HG03439 (cell line): ENCODE measurements around the gene PTPRN2.
"Not testable (repeated sequence)": the region's sequence is repeated elsewhere in the genome, so short reads cannot be mapped to it uniquely, and the experiment has no call there.

Source experiments
- ATAC-seq: cut with Tn5 transposase; IDR thresholded peaks from one replicate; pipeline ENCODE4 v1.9.1; 2021; ENCODE audit warnings: mild to moderate bottlenecking, moderate library complexity; ENCODE audit not compliant: unreplicated experiment

PTPRN2 gene

DNA sequence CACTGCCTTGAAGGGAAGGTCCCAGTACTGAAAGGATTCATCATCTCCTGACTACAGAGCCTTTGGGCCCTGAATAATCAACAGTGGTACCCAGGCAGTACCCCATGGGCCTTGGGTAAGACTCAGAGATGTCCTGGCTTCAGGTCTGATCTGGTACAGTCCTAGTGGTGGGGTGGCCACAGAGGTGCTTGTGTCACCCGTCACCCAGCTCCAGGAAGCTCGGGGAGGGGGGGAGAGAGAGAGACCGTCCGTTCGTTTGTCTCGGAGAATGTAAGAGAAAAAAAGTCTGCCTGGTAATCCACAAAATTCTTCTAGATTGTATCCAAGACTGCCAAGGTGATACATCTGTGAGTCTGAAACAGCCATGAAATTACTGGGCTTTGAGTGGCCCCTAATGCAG, 381.3 kb downstream of the PTPRN2 start:
- ATAC-seq = no peak

DNA sequence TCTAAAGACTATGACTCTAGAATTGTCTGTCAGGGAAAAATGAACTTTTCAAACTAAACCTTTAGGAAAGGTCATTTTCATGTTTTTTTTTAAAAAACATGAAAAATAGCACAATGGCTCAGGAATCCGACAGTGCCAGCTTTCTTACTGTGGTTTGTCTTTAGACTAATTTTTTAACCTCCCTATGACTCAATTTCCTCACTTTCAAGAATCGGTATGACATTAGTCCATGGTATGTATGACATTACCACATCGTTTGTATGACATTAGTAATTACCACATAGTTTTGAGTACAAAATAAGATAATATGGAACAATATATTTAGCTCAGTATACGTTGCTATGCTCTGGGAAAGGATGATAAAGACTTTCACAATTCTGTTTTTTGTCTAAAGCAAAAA, 383.2 kb downstream of the PTPRN2 start:
- no peak for ATAC-seq

DNA sequence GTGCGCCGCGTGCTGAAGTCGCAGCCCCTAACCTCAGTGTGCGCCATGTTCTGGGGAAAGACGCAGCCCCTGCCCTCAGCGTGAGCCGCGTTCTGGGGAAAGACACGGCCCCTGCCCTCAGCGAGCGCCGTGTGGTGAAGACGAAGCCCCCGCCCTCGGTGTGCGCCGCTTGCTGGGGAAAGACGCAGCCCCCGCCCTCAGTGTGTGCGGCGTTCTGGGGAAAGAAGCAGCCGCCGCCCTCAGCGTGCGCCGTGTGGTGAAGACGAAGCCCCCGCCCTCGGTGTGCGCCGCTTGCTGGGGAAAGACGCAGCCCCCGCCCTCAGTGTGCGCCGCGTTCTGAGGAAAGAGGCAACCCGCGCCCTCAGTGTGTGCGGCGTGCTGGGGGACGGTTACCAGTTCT, 383.7 kb downstream of the PTPRN2 start:
- ATAC-seq = not testable (repeated sequence)

DNA sequence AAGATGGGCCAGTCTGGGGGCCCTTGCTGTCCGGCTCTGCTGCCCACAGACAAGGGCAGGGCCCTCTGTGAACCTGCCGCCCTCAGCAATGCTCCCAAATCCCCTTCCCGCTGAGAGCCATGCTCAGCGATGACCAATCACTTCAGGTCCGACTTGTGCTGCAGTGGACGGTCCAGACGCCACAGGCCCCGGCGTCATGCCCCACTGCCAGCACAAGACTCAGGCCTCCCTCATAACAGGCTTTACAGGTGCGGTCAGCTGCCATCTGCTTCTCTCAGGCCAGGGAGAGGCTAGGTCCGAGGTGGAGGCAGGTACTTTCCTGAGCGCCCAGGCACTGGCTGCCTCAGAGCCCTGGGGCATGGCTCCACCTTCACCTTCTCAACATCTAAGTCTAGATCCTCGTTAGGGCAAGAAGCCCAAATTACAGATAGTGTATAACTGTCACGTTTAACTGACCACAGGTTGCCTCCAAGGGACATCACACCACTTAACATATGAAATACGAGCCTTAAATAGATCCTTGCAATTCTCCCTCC, 393.2 kb downstream of the PTPRN2 start:
- ATAC-seq = no peak

DNA sequence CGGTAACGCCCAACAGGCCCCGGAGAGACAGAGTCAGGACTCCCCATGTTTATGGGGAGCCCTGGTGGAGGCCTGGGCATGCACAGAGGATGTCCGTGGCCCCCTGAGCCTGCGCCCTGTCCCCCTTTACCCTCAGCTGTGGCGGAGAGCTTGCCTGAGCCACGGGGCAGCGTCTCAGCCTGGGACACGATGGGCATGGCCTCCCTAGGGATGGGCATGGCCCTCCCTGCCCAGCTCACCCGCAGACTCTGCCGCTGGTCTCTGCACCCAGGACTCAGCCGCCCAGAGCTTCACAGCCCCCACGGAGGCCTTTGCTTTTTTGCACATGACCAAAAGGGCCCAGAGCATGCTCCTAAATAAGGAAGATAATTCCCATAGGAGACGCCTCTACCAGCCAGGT, 394.2 kb downstream of the PTPRN2 start:
- no peak for ATAC-seq

DNA sequence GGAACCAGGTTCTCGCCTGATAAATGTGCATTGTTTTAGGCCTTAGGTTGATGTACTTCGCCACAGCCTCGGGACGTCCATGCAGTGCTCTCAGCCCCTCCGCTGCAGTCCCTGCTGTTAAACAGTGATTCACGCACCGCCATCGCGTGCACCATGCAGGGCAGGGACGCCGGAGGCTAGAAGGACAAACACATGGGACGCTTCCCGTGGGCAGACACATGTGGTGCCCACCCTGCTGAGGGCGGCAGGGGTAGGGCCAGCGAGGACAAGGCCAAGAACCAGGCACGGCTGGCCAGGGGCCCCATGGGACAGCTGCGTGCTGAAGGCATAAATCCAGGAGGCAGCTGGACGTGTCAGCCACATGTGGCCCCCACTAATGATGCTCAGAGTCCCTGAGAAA, 394.7 kb downstream of the PTPRN2 start:
- ATAC-seq = no peak

DNA sequence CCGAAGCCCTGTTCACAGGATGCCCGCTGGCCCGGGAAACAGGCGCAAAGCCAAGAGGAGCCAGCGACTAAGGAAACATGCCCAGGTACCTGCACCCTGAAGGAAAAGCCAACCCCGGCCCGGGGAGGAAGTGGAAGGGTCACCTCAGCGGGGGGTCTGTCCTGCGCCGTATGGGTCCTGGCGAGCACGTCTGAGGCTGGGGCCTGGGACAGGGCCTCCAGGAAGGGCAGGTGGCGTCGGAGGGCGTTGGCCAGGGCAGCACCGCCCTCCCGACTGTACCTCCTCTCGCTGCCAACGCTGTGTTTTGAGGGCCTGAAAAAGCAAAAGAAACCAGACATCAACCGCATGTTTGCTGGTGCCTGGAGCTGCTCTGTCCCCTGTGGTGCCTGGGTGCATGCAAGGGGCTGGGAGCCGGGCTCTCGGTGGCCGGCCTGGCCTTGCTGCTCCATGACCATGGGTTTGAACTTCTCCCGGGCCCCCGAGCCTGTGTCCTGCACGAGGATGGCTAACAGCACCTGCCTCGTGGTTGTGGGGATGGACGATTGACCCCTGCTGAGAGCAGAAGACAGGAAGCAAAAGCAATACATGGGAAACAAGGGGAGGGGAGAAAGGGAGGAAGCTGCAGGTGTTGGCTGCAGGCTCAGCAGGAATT, 395.3 kb downstream of the PTPRN2 start:
- ATAC-seq = no peak

DNA sequence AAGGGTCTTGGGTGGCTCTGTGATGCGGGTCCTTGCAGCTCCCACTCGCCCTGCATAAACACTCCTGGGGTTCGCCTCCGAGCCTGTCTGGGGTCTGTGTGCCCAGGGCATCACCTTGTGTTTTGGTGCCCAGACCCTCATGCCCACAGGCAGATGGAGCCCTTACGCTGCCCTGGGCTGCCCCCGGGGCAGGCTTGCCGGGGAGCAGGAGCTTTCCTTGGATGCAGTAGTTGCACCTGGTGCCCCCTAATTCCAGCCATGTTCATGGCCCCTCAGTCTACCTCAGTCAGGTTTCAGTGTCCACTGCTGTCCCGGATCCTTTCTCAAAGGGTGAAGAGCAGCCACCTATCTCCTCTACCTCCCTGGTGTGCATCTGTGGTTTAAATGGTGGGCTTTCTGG, 396.0 kb downstream of the PTPRN2 start:
- ATAC-seq = no peak

DNA sequence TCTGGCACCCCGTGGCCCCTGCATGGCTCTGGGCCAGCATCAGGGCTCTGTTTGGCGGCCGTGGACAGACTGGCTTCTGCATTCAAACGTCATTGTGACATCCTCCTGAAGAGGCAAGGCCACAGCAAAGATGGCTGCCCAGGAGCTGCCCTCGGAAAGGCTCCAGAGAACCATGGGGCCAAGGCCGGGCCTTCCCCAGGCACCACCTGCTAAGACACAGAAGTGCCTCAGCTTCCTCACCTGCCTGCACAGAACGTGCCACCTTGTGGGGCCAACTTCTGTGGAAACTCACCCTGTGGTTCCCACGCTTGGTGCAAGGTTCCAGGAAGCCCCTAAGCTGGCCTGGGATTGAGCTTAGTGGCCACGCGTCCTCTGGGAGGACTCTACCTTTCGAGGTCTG, 396.9 kb downstream of the PTPRN2 start:
- no peak for ATAC-seq

DNA sequence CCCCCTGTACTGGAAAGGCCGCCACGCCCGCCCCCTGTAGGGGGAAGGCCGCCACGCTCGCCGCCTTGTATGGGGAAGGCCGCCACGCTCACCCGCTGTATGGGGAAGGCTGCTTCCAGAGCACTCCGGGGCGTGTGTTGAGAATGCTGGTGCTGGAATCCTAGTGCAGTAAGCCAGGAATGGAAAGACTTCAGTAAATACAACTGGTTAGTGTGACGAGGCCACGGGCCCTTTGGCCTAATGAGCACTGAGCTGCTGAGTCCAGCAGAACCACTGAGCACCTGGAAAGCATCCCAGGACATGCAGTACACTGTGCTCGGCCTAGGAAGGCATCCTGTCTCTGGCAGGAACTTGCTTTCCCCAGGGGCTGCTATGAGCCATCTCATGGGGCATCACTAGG, 398.9 kb downstream of the PTPRN2 start:
- no peak for ATAC-seq

DNA sequence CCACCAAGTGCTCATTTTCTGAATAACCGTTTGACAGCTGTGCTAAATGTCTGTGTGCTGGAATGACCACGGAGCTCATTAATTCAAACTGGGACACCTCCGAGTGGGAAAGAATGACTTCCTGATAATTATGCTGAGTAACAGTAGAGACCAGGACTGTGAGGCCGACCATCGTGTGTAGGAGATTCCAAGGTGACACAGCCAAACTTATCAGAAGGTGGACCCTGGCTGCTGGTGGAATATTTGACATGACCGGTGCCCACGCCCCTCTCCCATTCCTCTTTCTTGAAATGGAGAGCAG, 400.0 kb downstream of the PTPRN2 start:
- no peak for ATAC-seq

DNA sequence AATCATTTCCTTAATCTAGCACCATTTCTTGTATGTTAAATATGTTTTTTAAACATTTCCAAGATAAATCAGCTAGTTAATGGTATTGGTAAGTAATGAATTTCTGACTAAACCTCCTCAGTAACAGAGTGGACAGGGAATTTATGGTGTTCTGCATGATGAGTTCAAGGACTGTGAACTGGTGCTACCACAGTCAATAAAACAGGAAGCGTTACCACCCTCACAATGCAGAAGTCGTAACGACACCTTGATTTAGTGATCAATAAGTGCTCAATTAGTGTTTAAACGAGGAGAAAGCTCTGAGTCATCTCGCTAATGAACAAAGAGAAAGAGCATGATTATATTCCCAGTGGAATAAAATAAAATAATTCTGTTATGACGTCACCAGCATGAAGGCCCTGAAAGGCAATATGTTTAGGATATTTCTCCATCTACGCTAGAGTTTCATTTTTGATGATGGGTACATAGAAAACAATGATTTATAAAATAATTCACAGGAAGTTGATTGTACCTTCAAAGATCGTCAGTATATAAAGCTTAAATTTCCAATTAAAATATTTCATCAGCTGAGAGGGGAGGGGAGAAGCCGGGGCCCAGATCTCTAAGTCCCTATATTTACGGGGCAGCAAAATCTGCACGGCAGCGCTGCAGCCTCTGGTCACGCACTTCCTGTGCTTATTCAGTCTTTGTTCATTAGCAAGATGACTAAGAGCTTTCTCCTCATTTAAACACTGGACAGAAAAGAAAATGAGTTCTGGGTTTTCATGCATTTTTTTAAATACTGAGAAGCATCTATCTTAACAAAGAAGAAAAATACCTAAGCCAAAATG, 400.5 kb downstream of the PTPRN2 start:
- ATAC-seq = no peak

DNA sequence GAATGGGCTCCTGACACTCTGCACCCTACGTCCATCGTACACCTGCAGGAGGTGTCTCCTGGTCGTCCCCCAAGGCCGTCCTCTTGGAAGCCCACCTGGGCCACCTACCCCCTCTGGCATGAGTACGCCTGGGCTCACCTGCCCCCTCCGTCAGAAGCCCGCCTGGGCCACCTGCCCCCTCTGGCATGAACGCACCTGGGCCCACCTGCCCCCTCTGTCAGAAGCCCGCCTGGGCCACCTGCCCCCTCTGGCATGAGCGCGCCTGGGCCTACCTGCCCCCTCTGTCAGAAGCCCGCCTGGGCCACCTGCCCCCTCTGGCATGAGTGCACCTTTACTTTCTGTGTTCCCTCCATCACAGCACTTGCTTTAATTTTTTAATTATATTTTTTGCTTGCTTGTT, 401.2 kb downstream of the PTPRN2 start:
- no peak for ATAC-seq

DNA sequence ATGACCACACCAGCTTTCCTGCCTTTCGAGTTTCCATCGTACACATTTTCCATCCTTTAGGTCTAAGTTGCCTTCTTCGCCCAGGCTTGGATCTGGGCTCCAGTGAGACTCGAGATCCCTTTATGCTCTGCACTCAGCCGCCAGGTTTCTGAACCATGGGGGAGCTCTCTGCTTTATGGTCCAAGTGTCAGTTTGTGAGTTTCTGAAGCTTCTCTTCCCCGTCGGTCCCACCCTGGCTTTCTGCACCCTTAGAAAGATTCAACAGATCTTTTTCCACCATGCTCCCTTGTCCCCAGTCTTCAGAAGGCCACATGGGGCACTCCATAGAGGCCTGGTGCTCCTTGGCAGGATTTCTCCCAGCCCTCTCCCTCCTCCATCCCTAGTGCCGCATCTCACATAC, 402.0 kb downstream of the PTPRN2 start:
- no peak for ATAC-seq

DNA sequence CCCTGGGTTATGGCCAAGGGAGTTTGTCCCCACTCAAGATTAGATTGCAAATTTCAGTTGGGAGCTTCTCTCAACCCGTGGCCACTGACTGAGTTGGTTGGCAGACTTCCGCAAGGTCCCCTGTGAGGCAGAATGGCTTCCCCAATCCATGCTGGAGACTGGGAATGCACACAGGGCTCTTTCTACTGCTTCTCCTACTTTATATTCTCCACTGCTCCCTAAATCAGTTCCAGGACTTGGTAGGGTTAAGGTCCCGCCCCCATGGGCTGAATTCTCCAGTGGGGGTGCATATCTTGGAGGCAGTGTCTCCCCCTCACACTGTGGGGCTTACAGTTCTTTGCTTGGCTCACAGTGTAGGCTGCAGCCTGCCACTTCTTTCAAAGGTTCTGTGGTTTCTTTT, 404.2 kb downstream of the PTPRN2 start:
- no peak for ATAC-seq

DNA sequence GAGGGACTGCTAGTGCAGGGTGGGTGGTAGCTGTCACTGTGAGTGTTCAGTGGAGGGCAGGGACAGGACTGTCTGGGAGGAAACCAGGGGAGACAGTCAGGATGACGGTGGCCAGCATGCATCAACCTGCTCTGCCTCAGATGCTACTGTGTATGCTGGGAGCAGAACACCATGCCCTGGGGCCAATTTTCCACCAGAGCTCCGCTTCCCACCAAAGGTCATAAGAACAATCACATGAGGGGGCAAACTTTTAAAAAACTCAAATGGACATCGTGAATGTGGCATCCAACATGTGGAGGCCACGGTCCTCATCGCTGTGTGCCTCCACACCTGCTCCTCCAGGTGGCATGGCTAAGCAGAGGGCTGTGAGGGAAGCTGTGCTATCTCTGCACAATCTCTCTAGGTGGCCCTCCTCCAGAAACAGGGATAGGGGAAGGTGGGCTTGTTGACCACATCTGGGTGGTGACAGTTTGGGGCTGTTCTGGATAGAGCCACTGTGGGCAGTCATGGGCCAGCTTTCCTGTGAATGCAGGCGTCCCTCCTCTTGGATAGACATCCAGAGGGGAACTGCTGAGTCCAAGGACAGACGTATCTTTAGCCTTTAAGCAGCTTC, 411.0 kb downstream of the PTPRN2 start:
- no peak for ATAC-seq

DNA sequence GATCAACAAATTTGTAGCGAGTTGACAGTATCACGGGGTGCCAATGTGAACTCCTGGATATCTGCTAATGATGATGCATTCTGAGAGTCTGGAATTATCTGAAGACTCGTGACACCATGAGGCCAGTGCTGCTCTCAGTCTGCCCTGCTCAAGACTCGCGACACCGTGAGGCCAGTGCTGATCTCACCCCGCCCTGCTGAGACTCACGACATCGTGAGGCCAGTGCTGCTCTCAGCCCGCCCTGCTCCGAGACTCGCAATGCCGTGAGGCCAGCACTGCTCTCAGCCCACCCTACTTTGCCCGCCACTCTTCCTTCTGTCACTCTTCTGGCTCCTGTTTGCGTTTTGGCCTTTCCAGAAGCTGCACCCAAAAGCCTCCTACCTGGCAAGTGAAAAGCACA, 411.8 kb downstream of the PTPRN2 start:
- ATAC-seq = no peak

DNA sequence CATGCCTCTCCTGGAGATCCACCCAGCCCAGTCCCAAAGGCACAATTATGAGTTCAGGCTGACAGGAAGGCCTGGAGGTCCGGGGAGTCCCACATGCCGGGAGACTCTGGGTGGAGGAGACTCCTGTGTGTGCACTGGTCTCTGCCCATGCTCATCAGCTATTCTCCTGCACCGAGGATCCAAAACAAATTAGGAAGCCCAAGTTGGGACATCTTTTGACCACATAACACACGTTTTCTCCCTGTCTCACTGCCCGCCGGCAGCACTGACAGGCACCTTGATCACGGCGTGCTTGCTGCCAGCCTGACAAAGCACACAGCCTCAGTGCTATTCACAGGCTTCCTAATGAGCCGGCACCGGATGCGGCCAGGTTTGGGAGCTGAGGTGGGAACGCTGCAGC, 412.7 kb downstream of the PTPRN2 start:
- ATAC-seq = no peak

DNA sequence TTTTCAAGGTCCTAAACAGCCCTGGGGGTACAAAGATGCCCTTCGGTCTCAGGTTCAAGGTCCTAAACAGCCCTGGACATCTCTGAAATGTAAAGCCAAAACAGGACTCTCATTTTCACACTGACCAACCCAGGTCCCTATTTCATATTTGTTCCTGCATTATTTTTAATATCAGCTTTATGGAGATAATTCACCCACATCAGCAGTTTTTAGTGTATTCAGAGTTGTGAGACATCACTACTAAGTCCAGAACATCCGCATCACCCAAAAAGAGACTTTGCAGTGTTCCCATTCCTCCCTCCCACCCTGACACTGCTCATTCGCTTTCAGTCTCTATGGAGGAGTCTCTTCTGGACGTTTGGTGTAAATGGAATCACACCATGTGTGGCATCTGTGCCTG, 420.2 kb downstream of the PTPRN2 start:
- no peak for ATAC-seq

DNA sequence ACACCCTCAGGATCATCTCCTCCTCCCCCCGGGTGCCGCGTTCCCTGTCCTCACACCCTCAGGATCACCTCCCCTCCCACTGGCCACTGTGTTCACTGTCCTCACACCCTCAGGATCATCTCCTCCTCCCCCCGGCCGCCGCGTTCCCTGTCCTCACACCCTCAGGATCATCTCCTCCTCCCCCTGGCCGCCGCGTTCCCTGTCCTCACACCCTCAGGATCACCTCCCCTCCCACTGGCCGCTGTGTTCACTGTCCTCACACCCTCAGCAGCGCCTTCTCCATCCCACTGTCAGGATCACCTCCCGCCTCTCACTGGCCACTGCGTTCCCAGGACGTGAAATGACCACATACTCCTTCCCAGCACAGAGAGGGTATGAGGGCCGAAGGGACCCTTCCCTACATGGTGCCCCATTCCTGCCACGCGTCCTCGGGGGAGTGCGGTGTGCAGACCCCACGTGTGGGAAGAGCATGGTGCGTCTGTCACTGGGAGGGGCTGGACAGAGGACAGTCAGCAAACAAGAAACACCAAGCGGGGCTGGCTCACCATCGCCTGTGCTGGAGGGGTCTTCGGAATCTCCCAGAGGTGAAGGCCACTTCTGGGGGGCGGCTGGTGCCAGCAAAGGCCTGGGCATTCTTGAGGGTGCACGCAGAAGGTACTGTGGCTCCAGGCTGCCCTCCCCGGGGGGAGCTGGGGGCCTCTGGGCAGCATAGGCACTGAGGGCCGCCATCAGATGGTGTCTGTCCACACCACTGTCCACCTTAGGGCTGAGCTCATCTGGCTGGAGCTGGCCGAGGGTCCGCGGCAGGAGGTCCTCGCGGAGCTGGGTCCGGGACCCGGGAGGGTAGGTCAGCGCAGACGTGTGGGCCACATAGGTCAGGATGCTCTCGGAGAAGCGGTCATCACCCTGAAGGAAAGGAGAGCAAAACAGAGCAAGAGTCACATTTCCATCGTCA, 421.0 kb downstream of the PTPRN2 start:
- ATAC-seq = no peak

DNA sequence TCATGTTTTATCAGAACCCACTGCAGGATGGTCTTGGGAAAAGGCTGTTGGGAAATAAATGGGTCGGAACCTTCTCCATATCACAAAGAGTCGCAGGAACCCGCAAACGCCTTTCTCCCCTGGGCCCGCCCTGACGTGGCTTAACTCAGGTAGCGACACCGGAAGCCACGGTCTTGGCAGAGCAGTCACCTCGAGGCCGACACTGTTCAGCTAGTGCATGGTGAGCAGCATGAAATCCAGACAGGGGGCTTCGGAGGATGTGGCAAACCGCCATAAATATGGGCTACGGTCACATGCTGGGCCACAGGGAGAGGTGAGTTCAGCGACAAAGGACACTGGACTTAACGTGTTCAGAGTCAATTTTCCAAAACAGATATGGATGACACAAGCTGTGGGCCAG, 421.9 kb downstream of the PTPRN2 start:
- no peak for ATAC-seq
